ENCODE measurements around the gene RGS7BP. TPM values are rescaled to one million over a fixed set of nuclear protein-coding genes. Genes with fewer than 3 reads are reported as not detected.

The RGS7BP gene
- total RNA-seq, 1 experiment from 2014 or later: 3.1 TPM

GRCh38 chr5:64644831-64645230, 139.0 kb downstream of the RGS7BP start:
- no peak for DNase-seq (ENCODE audit: low spot score)
- Histone ChIP-seq H3K4me3 (ENCODE audit: low read depth, low read length, poor library complexity, severe bottlenecking) (no peak overlapping the region), H3K27ac (ENCODE audit: low read depth, low read length, poor library complexity, severe bottlenecking) (no peak overlapping the region), H3K36me3 (ENCODE audit: insufficient read depth, low read length, poor library complexity, severe bottlenecking) (no peaks in the 10 kb centered on the region), H3K9me3 (ENCODE audit: low read depth, low read length, poor library complexity, severe bottlenecking) (no peaks in the 10 kb centered on the region), H3K4me1 (ENCODE audit: insufficient read depth, low read length, poor library complexity, severe bottlenecking) (no peaks in the 10 kb centered on the region), H3K27me3 (replicated peaks; ENCODE audit: insufficient read depth, low read depth, low read length, poor library complexity) (no peaks in the 10 kb centered on the region)
- intact Hi-C loops (cut with micrococcal nuclease; ENCODE audit: unreplicated experiment): no loop called here
- CTCF ChIA-PET: no interaction called here
- no peak for TF ChIP-seq EZH2 (IDR thresholded peaks at IDR 0.05; ENCODE audit: borderline replicate concordance, low read depth, low read length, poor library complexity, severe bottlenecking)
- TF ChIP-seq CTCF (conservative IDR thresholded peaks at IDR 0.05; ENCODE audit: low read depth, low read length): no peak
- POLR2A ChIA-PET (ENCODE audit: low non-redundant PET): no interaction called here
- BruUV-seq (replicated peaks): no TSS peak

DNA sequence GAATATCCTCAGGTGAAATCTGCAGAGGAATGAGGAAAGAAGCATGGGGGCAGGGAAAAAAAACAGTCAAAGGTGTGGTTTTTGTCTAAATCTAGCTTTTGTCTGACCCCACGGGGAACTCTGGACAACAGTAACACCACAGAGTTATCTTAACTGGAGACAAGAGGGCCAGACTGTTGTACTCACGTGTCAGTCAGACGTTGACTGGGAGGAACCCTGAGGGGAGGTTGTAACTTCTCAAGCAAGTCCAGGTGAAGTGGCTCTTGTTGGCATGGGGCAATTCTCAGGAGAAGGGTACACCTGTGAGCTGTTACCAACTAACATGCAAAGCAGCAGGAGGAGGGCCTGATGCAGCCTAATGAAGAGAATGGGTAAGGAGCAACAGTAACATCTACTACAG, 140.4 kb downstream of the RGS7BP start:
- TF ChIP-seq EZH2 (IDR thresholded peaks at IDR 0.05; ENCODE audit: borderline replicate concordance, low read depth, low read length, poor library complexity, severe bottlenecking) (no peak), CTCF (conservative IDR thresholded peaks at IDR 0.05; ENCODE audit: low read depth, low read length) (no peak)
- no peaks in the 10 kb centered on the region for H3K36me3 ChIP-seq (ENCODE audit: insufficient read depth, low read length, poor library complexity, severe bottlenecking)
- H3K4me1 ChIP-seq (ENCODE audit: insufficient read depth, low read length, poor library complexity, severe bottlenecking): no peaks in the 10 kb centered on the region
- CTCF ChIA-PET: no interaction called here
- no peak overlapping the region for H3K4me3 ChIP-seq (ENCODE audit: low read depth, low read length, poor library complexity, severe bottlenecking)
- BruUV-seq (replicated peaks): no TSS peak
- POLR2A ChIA-PET (ENCODE audit: low non-redundant PET): no interaction called here
- no peaks in the 10 kb centered on the region for H3K9me3 ChIP-seq (ENCODE audit: low read depth, low read length, poor library complexity, severe bottlenecking)
- intact Hi-C loops (cut with micrococcal nuclease; ENCODE audit: unreplicated experiment): no loop called here
- DNase-seq (ENCODE audit: low spot score): no peak
- no peak overlapping the region for H3K27ac ChIP-seq (ENCODE audit: low read depth, low read length, poor library complexity, severe bottlenecking)
- no peaks in the 10 kb centered on the region for H3K27me3 ChIP-seq (replicated peaks; ENCODE audit: insufficient read depth, low read depth, low read length, poor library complexity)

- no TSS peak for BruUV-seq (replicated peaks)
- DNase-seq (ENCODE audit: low spot score): no peak
- Histone ChIP-seq H3K36me3 (ENCODE audit: insufficient read depth, low read length, poor library complexity, severe bottlenecking) (no peaks in the 10 kb centered on the region), H3K27ac (ENCODE audit: low read depth, low read length, poor library complexity, severe bottlenecking) (no peak overlapping the region), H3K4me3 (ENCODE audit: low read depth, low read length, poor library complexity, severe bottlenecking) (no peak overlapping the region), H3K27me3 (replicated peaks; ENCODE audit: insufficient read depth, low read depth, low read length, poor library complexity) (no peaks in the 10 kb centered on the region), H3K9me3 (ENCODE audit: low read depth, low read length, poor library complexity, severe bottlenecking) (no peaks in the 10 kb centered on the region), H3K4me1 (ENCODE audit: insufficient read depth, low read length, poor library complexity, severe bottlenecking) (no peaks in the 10 kb centered on the region)
- intact Hi-C loops (cut with micrococcal nuclease; ENCODE audit: unreplicated experiment): no loop called here
- CTCF ChIA-PET: interaction anchor here (0.6 kb wide), 2 partner anchors 610 to 852 kb away, joined by 12 read pairs; no protein-coding TSS in a partner anchor
- POLR2A ChIA-PET (ENCODE audit: low non-redundant PET): no interaction called here
- TF ChIP-seq CTCF (conservative IDR thresholded peaks at IDR 0.05; ENCODE audit: low read depth, low read length) (no peak), EZH2 (IDR thresholded peaks at IDR 0.05; ENCODE audit: borderline replicate concordance, low read depth, low read length, poor library complexity, severe bottlenecking) (no peak)
Measured at GRCh38 chr5:64649512-64649911, 143.7 kb downstream of the RGS7BP start.

Measured in A673 (cell line).